H9 (cell line): ENCODE measurements around the gene RMI2. TPM values are rescaled to one million over a fixed set of nuclear protein-coding genes. Genes with fewer than 3 reads are reported as not detected.

Source experiments
- DNase-seq: peaks from one replicate; pipeline ENCODE4 v3.0.0-alpha.2; 2017
- H2AFZ ChIP-seq: one replicate; pipeline ENCODE4 v1.6.1; 2013; ENCODE audit warnings: mild to moderate bottlenecking, low read length, control low read depth, moderate library complexity
- H2AK5ac ChIP-seq: 2 replicates; pipeline ENCODE4 v1.6.1; 2013; ENCODE audit warnings: low read length, control low read depth, mixed read lengths; ENCODE audit not compliant: insufficient read length
- H2BK120ac ChIP-seq: one replicate; pipeline ENCODE4 v1.6.1; 2013; ENCODE audit warnings: low read depth, mild to moderate bottlenecking, low read length, control low read depth, inconsistent platforms; ENCODE audit not compliant: poor library complexity, severe bottlenecking
- H2BK12ac ChIP-seq: 2 replicates; pipeline ENCODE4 v1.6.1; 2013; ENCODE audit warnings: low read length, control low read depth, mixed read lengths, low read depth; ENCODE audit not compliant: insufficient read length
- H2BK15ac ChIP-seq: 2 replicates; pipeline ENCODE4 v1.6.1; 2013; ENCODE audit warnings: low read depth, low read length, control low read depth
- H2BK20ac ChIP-seq: one replicate; pipeline ENCODE4 v1.6.1; 2013; ENCODE audit warnings: low read depth, mild to moderate bottlenecking, low read length, control low read depth, inconsistent platforms; ENCODE audit not compliant: poor library complexity, severe bottlenecking
- H2BK5ac ChIP-seq: 2 replicates; pipeline ENCODE4 v1.6.1; 2013; ENCODE audit warnings: low read length, control low read depth, mixed read lengths; ENCODE audit not compliant: insufficient read length
- H3K14ac ChIP-seq: 2 replicates; pipeline ENCODE4 v1.6.1; 2013; ENCODE audit warnings: low read length, control low read depth; ENCODE audit not compliant: insufficient read depth
- H3K18ac ChIP-seq: 2 replicates; pipeline ENCODE4 v1.6.1; 2013; ENCODE audit warnings: low read depth, mild to moderate bottlenecking, mixed read lengths, low read length, control low read depth; ENCODE audit not compliant: insufficient read length
- H3K23ac ChIP-seq: 2 replicates; pipeline ENCODE4 v1.6.1; 2013; ENCODE audit warnings: low read length, control low read depth, mixed read lengths, low read depth; ENCODE audit not compliant: insufficient read length
- H3K23me2 ChIP-seq: 2 replicates; pipeline ENCODE4 v1.6.1; 2013; ENCODE audit warnings: low read depth, mild to moderate bottlenecking, mixed read lengths, low read length, control low read depth; ENCODE audit not compliant: insufficient read length, poor library complexity, severe bottlenecking
- H3K27ac ChIP-seq: 2 replicates; pipeline ENCODE4 v1.5.1; 2013; ENCODE audit warnings: low read length, control low read depth, mixed read lengths, low read depth; ENCODE audit not compliant: insufficient read length
- H3K27me3 ChIP-seq: 2 replicates; pipeline ENCODE4 v1.6.1; 2013; ENCODE audit warnings: low read length, control low read depth, inconsistent platforms; ENCODE audit not compliant: insufficient read depth
- H3K4ac ChIP-seq: 2 replicates; pipeline ENCODE4 v1.6.1; 2013; ENCODE audit warnings: low read depth, mild to moderate bottlenecking, control low read depth, inconsistent platforms, low read length, moderate library complexity
- H3K4me1 ChIP-seq: 2 replicates; pipeline ENCODE4 v1.6.1; 2013; ENCODE audit warnings: low read length, control low read depth, inconsistent platforms; ENCODE audit not compliant: insufficient read depth
- H3K4me2 ChIP-seq: 2 replicates; pipeline ENCODE4 v1.6.1; 2013; ENCODE audit warnings: low read length, control low read depth, mixed read lengths; ENCODE audit not compliant: insufficient read length, insufficient read depth
- H3K56ac ChIP-seq: 2 replicates; pipeline ENCODE4 v1.6.1; 2013; ENCODE audit warnings: low read depth, mild to moderate bottlenecking, mixed read lengths, low read length, control low read depth; ENCODE audit not compliant: insufficient read length
- H3K79me1 ChIP-seq: 2 replicates; pipeline ENCODE4 v1.6.1; 2013; ENCODE audit warnings: low read depth, mild to moderate bottlenecking, moderate library complexity, low read length, control low read depth, inconsistent platforms; ENCODE audit not compliant: insufficient read depth, poor library complexity, severe bottlenecking
- H3K79me2 ChIP-seq: 2 replicates; pipeline ENCODE4 v1.6.1; 2013; ENCODE audit warnings: low read length, control low read depth, inconsistent platforms; ENCODE audit not compliant: insufficient read depth
- H3K9ac ChIP-seq: 2 replicates; pipeline ENCODE4 v1.6.1; 2013; ENCODE audit warnings: low read length, control low read depth, mixed read lengths; ENCODE audit not compliant: insufficient read length; ENCODE audit errors: extremely low read depth
- H3K9me3 ChIP-seq: one replicate; pipeline ENCODE4 v1.6.1; 2013; ENCODE audit warnings: low read depth, low read length, inconsistent platforms; ENCODE audit not compliant: control insufficient read depth
- H3T11ph ChIP-seq: one replicate; pipeline ENCODE4 v1.6.1; 2013; ENCODE audit warnings: mild to moderate bottlenecking, low read length, control low read depth, inconsistent platforms
- H4K20me1 ChIP-seq: one replicate; pipeline ENCODE4 v1.6.1; 2013; ENCODE audit not compliant: control insufficient read depth, insufficient read length, insufficient read depth
- H4K5ac ChIP-seq: 2 replicates; pipeline ENCODE4 v1.6.1; 2013; ENCODE audit warnings: low read depth, mild to moderate bottlenecking, mixed read lengths, low read length, control low read depth; ENCODE audit not compliant: insufficient read length
- H4K8ac ChIP-seq: replicated peaks from 2 replicates; pipeline ENCODE4 v1.6.1; 2013; ENCODE audit warnings: low read length, control low read depth, mixed read lengths, low read depth; ENCODE audit not compliant: insufficient read length
- H4K91ac ChIP-seq: 2 replicates; pipeline ENCODE4 v1.6.1; 2013; ENCODE audit warnings: low read depth, mild to moderate bottlenecking, moderate library complexity, mixed read lengths, low read length, control low read depth; ENCODE audit not compliant: insufficient read length
- H3K27ac Mint-ChIP-seq, 3 experiments: 2 replicates in 2 of 3; 3 replicates in 1 of 3; pipeline ENCODE4 v1.8.0; 2020 to 2021; ENCODE audit warnings: mixed read lengths in 3 of 3, mild to moderate bottlenecking in 1 of 3, moderate library complexity in 1 of 3
- H3K27me3 Mint-ChIP-seq: 2 replicates; pipeline ENCODE4 v1.8.0; 2021; ENCODE audit warnings: low read depth, mild to moderate bottlenecking, moderate library complexity, mixed read lengths
- H3K36me3 Mint-ChIP-seq, 3 experiments: 2 replicates in 2 of 3; 3 replicates in 1 of 3; pipeline ENCODE4 v1.8.0; 2020 to 2021; ENCODE audit warnings: low read depth in 3 of 3, mixed read lengths in 3 of 3; ENCODE audit not compliant: insufficient read depth in 1 of 3
- H3K4me1 Mint-ChIP-seq, 2 experiments: 2 replicates each; pipeline ENCODE4 v1.8.0; 2020; ENCODE audit warnings: mixed read lengths in 2 of 2
- H3K4me3 Mint-ChIP-seq, 2 experiments: 2 replicates in 1 of 2; 3 replicates in 1 of 2; pipeline ENCODE4 v1.8.0; 2020 to 2021; ENCODE audit warnings: mild to moderate bottlenecking in 2 of 2, mixed read lengths in 2 of 2, moderate library complexity in 1 of 2
- H3K9me3 Mint-ChIP-seq, 2 experiments: 2 replicates in 1 of 2; 3 replicates in 1 of 2; pipeline ENCODE4 v1.8.0; 2020; ENCODE audit warnings: mild to moderate bottlenecking in 2 of 2, mixed read lengths in 2 of 2, moderate library complexity in 1 of 2
- WGBS: extraction: QIAGEN DNeasy Blood & Tissue Kit; methylation state at CpG from one replicate; pipeline ENCODE4 v1.1.7; 2013; ENCODE audit warnings: missing lambda C conversion rate, low lambda C conversion rate, mixed read lengths; ENCODE audit not compliant: insufficient read length; ENCODE audit errors: extremely low coverage; 5-methylcytosine and 5-hydroxymethylcytosine counted together
- total RNA-seq: library from RNA; stranded (reverse); gene quantifications from 2 replicates; pipeline ENCODE4 v1.2.1, GENCODE V29; 2021
- TF ChIP-seq, protein P1 (sequence below): fragments of 200-600 bp; sonication (generic); conservative IDR thresholded peaks from 3 replicates; pipeline ENCODE4 v1.8.0; 2021; ENCODE audit warnings: antibody characterized with exemption, mild to moderate bottlenecking

The RMI2 gene
- total RNA-seq, 1 experiment from 2014 or later = 57.6 TPM

DNA sequence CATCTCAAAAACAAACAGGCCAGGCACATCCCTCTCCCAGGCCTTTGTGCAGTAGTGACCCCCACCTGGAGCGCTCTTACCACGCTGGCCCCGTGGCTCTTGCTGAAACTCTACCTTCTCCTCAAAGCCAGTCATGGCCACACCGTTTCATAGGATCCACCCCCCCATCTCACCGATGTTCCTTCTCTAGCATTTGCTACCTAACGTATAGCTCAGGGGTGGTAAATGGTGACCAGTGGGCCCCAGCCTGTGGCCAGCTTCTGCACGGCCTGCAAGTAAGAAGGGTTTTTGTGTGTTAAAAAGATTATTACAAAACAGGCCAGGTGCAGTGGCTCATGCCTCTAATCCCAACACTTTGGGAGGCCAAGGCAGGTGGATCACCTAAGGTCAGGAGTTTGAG is 43.8 kb downstream of the RMI2 start:
- H3K27ac ChIP-seq = no peak overlapping the region
- no peak overlapping the region for H2AFZ ChIP-seq
- no peak overlapping the region for H4K5ac ChIP-seq
- H2BK120ac ChIP-seq = no peak overlapping the region
- Mint-ChIP-seq H3K36me3 (no peaks in the 10 kb centered on the region), H3K9me3 (no peaks in the 10 kb centered on the region), H3K27ac (peak overlapping the region in 2 of 3 experiments; percentile 73 to 80; a peak in 3 of 7 replicates), H3K4me3 (no peak overlapping the region), H3K4me1 (peaks cover 30 to 41% of the 10 kb centered on the region in 2 experiments), H3K27me3 (peaks cover 8% of the 10 kb centered on the region)
- H2AK5ac ChIP-seq = no peak overlapping the region
- H3K79me2 ChIP-seq = no peaks in the 10 kb centered on the region
- no peak overlapping the region for H3K18ac ChIP-seq
- H4K8ac ChIP-seq = no peak overlapping the region
- H2BK12ac ChIP-seq = no peak overlapping the region
- TF ChIP-seq, protein P1, sequence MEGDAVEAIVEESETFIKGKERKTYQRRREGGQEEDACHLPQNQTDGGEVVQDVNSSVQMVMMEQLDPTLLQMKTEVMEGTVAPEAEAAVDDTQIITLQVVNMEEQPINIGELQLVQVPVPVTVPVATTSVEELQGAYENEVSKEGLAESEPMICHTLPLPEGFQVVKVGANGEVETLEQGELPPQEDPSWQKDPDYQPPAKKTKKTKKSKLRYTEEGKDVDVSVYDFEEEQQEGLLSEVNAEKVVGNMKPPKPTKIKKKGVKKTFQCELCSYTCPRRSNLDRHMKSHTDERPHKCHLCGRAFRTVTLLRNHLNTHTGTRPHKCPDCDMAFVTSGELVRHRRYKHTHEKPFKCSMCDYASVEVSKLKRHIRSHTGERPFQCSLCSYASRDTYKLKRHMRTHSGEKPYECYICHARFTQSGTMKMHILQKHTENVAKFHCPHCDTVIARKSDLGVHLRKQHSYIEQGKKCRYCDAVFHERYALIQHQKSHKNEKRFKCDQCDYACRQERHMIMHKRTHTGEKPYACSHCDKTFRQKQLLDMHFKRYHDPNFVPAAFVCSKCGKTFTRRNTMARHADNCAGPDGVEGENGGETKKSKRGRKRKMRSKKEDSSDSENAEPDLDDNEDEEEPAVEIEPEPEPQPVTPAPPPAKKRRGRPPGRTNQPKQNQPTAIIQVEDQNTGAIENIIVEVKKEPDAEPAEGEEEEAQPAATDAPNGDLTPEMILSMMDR = no peak
- H3K27me3 ChIP-seq = no peaks in the 10 kb centered on the region
- no peak overlapping the region for H3T11ph ChIP-seq
- no peaks in the 10 kb centered on the region for H4K20me1 ChIP-seq
- no peak overlapping the region for H3K56ac ChIP-seq
- no peak overlapping the region for H3K14ac ChIP-seq
- no peak overlapping the region for H2BK20ac ChIP-seq
- H3K23me2 ChIP-seq = no peaks in the 10 kb centered on the region
- no peak overlapping the region for H3K9ac ChIP-seq
- H3K4me1 ChIP-seq = no peaks in the 10 kb centered on the region; the same call in 1 of the 2 replicates
- no peak overlapping the region for H2BK5ac ChIP-seq
- no CpG with 5 or more reads among the region's 7 CpGs for WGBS
- DNase-seq = no peak
- no peak overlapping the region for H2BK15ac ChIP-seq
- H3K4me2 ChIP-seq = no peak overlapping the region
- H4K91ac ChIP-seq = no peak overlapping the region
- H3K79me1 ChIP-seq = no peaks in the 10 kb centered on the region
- no peak overlapping the region for H3K23ac ChIP-seq
- H3K4ac ChIP-seq = no peak overlapping the region
- no peaks in the 10 kb centered on the region for H3K9me3 ChIP-seq
